NCI-H2081 (cell line): ENCODE measurements around the gene CEACAM19.

Source experiments
- DNase-seq, 2 experiments: peaks; one replicate each; lab custom pipeline; 2025; lab: John Stamatoyannopoulos, UW

Gene CEACAM19

DNA sequence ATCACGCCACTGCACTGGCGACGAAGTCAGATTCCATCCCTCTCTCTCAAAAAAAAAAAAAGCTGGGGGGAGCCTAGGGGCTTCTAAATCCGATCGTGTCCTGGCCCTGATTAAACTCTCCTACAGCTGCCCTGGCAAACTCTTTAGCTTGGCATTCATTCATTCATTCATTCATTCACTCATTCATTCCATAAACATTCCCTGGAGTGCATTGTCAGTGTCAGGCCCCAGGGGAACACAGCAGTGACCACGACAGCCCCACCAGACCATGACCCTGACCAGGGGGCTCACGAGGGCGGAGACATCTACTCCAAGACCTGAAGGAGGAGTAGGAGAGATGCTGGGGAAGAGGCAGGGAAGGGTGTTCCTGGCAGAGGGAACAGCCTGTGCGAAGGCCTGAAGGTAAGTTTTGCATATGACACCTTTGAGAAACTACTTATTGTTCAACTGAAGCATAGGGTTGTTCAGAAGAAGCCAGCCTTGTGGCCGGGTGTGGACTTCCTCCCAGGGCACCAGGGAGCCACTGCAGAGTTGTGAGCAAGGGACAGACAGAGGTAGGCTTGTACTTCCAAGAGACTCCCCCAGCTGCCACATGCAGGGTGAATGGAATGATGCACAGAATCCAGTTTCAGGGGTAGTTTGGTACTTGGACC, 52.1 kb downstream of the CEACAM19 start:
- DNase-seq: no peak

DNA sequence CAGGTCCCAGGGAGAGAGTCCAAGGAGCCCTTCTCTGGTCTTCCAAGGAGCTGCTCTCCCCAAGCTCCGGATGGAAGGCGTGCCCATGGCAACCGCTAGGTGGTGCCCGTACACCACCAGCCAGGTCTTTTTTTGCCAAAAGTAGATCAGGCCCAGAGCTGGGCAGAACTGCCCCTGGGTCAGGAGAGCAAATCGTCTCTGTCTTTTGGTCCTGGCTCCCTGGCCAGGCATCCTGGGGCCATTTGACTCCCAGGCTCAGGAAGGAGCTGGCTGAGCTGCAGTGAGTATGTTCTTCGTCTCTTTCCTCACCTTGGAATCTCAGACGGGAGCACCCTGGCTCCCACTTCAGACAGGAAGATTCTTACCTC, 52.7 kb downstream of the CEACAM19 start:
- peak; percentile 34 to 55 for DNase-seq

DNA sequence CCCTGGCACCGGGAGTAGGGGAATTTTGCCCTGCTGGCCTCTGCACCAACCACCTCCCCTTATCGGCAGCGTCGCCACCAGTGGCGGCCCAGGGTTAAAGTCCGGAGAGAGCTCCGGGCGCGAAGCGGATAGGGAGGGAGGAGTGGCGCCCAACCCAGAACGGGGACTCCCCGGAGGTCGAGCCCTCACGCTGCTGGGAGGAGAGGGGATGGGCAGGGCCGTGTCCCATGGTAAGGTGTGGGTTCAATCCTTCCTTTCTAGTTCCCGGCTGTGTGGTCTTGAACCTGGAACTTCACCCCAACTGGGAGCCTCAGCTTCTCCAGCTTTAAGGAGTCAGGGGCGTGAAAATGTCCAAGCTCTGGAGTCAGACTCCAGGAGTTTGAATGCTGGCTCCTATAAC, 54.0 kb downstream of the CEACAM19 start:
- no peak for DNase-seq

DNA sequence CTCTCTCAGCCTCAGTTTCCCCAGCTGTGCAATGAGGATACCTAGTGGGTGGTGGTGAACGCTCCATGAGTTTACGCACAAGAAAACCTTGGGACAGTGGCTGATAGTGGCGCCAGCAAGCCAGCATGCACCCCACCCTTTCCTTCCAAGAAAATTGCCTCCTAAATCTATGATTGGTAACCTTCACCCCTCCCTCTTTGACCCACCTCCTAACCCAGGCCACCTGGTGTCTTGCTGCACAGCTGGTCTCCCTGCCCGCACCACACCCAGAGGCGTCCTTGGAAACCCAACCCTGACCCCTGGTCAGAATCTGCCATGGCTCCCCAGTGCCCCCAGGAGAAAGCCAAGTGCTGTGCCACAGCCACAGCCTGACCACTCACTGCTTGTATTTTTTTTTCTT, 54.4 kb downstream of the CEACAM19 start:
- DNase-seq: no peak

DNA sequence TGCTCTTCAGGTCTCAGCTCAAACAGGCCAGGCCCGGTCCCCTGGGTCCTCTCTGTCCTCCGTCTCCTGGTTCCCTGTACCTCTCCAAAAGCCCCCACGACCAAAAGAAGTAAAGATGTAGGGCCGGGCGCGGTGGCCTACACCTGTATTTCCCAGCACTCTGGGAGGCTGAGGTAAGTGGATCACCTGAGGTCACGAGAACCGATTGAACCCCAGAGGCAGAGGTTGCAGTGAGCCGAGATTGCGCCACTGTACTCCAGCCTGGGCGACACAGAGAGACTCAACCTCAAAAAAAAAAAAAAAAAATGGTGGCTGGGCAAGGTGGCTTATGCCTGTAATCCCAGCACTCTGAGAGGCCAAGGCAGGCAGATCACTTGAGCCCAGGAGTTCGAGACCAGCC, 55.2 kb downstream of the CEACAM19 start:
- DNase-seq: no peak

DNA sequence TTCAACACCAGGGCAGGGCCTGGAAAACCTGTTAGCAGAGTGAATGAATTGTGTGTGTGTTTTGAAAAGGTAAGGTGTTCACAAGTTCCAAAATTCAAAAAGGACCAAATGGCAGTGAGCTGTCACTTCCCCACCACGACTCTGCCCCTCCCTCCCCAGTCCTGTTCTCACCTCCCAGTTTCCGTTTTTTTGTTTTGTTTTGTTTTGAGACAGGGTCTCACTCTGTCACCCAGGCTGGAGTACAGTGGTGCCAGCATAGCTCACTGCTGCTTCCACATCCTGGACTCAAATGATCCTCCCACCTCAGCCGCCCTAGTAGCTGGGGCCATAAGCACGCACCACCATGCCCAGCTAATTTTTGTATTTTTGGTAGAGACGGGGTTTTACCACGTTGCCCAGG, 56.9 kb downstream of the CEACAM19 start:
- no peak for DNase-seq

DNA sequence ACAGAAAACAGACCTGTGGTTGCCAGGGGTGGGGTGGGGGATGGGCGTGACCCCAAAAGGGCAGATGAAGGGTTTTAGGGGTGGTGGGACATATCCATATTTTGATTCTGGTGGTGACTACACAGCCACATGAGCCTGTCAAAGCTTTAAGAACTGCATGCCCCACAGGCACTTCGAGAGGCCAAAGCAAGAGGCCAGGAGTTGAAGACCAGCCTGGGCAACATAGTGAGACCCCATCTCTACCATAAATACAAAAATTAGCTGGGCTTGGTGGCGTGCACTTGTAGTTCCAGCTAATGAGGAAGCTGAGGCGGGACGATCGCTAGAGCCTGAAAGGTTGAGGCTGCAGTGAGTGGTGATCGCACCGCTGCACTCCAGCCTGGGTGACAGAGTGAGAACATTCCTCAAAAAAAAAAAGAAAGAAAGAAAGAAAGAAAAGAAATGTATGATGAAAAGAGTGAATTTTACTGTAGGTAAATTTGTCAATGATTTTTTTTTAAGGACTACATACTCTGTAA, 58.3 kb downstream of the CEACAM19 start:
- no peak for DNase-seq

DNA sequence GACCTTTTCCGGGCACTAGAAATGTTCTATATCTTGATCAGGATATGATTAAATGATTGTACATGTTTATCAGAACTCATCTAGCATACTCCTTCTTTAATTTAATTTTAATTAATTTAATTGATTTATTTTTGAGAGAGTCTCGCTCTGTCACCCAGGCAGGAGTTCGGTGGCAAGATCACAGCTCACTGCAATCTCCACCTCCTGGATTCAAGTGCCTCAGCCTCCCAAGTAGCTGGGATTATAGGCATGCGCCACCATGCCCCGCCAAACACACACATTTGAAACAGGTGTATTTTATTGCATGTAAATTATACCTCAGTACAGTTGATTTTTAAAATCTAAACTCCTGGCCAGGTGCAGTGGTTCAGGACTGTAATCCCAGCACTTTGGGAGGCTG, 59.8 kb downstream of the CEACAM19 start:
- DNase-seq: no peak

DNA sequence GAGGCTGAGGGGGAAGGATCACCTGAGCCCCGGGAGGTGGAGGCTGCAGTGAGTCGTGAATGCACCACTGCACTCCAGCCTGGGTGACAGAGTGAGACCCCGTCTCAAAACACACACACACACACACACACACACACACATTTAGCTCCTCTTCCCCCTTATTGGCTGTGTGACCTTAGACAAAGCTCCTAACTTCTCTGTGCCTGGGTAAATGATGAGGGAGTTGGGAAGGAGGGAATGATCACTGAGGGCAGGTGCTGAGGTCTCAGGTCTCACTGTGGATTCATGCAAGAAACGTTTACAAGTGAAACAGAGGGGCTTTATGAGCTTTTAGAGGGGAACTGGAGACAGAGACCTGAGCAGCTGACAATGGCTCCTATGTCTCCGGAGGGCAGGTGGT, 60.3 kb downstream of the CEACAM19 start:
- DNase-seq: no peak

DNA sequence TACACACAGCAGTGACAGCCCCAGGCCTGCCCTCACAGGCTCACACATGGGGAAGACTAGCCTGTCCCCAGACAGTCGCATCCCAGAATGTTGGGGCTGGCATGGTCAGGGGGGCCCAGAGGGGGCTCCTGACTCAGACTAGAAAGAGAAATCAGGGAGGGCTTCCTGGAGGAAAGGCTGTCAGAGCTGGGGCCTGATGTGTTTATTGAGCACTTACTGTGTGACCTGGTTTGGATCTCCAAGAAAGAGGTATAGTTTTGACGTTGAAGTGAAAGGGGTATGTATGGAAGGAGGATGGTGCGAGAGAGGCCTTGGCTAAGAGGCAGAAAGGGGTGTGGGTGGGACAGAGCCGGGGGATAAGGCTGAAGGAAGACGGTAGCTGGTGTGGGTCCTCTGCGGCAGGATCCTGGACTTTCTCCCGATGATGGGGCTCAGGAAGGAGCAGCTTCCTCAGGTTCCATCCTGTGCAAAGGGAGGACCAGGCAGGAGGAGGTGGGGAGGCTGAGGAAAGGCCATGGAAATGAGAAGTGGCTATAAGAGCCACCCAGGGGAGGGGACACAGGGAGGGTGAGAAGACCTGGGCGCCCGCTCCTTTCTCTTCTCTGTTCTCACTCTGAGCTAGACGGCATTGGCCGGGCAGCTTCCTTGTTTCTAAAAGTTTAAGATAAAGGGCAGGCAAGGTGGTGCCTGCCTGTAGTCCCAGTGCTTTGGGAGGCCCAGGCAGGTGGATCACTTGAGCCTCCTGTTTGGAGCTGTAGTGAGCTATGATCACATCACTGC, 61.1 kb downstream of the CEACAM19 start:
- no peak for DNase-seq
